Sigmoid colon (tissue), 7 donors: Measurements from ENCODE around the gene TCEANC2. TPM values are rescaled to one million over a fixed set of nuclear protein-coding genes. Genes with fewer than 3 reads are reported as not detected.
A peak's percentile ranks its signal among the peaks of the same experiment; 100 is the strongest.

Source experiments
- DNase-seq: peaks from one replicate; pipeline ENCODE4 v3.0.0-alpha.2; 2019
- H3K27ac ChIP-seq, 4 donors: fragments of 200-600 bp; sonication (generic); one replicate each; pipeline ENCODE4 v1.5.1; 2016 to 2019; ENCODE audit warnings: mild to moderate bottlenecking in 1 of 4
- H3K27me3 ChIP-seq, 3 donors: fragments of 200-600 bp; sonication (generic); one replicate each; pipeline ENCODE4 v1.5.1; 2019; ENCODE audit warnings: mild to moderate bottlenecking in 1 of 3
- H3K36me3 ChIP-seq, 4 donors: fragments of 200-600 bp; sonication (generic); one replicate each; pipeline ENCODE4 v1.5.1; 2016 to 2019
- H3K4me1 ChIP-seq, 4 donors: fragments of 200-600 bp; sonication (generic); one replicate each; pipeline ENCODE4 v1.5.1; 2017 to 2019
- H3K4me3 ChIP-seq, 4 donors: fragments of 200-600 bp; sonication (generic); one replicate each; pipeline ENCODE4 v1.5.1; 2017 to 2019; ENCODE audit warnings: mild to moderate bottlenecking in 2 of 4, moderate library complexity in 1 of 4
- H3K9me3 ChIP-seq, 4 donors: fragments of 200-600 bp in 3 of 4; sonication (generic) in 3 of 4; one replicate each; pipeline versions ENCODE4 v1.5.1 to v1.6.1; 2013 to 2019
- EP300 ChIP-seq, 4 donors: sonication (generic); formaldehyde crosslinking; IDR thresholded peaks; one replicate each; pipeline ENCODE4 v1.6.1; 2017; ENCODE audit warnings: antibody characterized with exemption in 4 of 4
- POLR2A ChIP-seq, 2 donors: fragments of 450-650 bp; IDR thresholded peaks; one replicate each; pipeline ENCODE4 v1.6.1; 2016; ENCODE audit warnings: antibody characterized with exemption in 2 of 2, mild to moderate bottlenecking in 2 of 2, moderate library complexity in 2 of 2
- POLR2AphosphoS5 ChIP-seq, 4 donors: sonication (generic); formaldehyde crosslinking; IDR thresholded peaks; one replicate each; pipeline ENCODE4 v1.6.1; 2017; ENCODE audit warnings: antibody characterized with exemption in 4 of 4
- WGBS, 2 donors: extraction: QIAGEN DNeasy Blood & Tissue Kit; methylation state at CpG; one replicate each; pipeline ENCODE4 v1.1.7; 2013; 5-methylcytosine and 5-hydroxymethylcytosine counted together
- intact Hi-C: fragments of 100-400 bp; cut with DNase I; formaldehyde crosslinking; loops from one replicate; pipeline ENCODE4 v1.15.1; 2023
- polyA plus RNA-seq, 3 donors: library from polyadenylated mRNA; stranded (reverse); fragments of 200-250 nt; gene quantifications; one replicate each; pipeline ENCODE4 v1.2.3, GENCODE V29; 2013
- total RNA-seq, 4 donors: library from RNA; depleted of rRNA; stranded (reverse); fragments of >200 nt; gene quantifications; one replicate each; pipeline ENCODE4 v1.1.0, GENCODE V29; 2016
- TF ChIP-seq, protein P1 (sequence below), 4 experiments: fragments of 450-650 bp in 3 of 4; fragments of 200-600 bp in 1 of 4; IDR thresholded peaks; one replicate each; pipeline ENCODE4 v1.5.1; 2016 to 2019; ENCODE audit warnings: antibody characterized with exemption in 4 of 4, mild to moderate bottlenecking in 3 of 4, moderate library complexity in 2 of 4
- donor health status: healthy with polysubstance abuse.
- donor health status: Bipolar disorder and iron deficiency.
- donor health status: healthy.

TCEANC2 gene
- total and polyA plus RNA-seq, 7 donors: 1.8 to 6.9 (median 6.1) TPM

DNA sequence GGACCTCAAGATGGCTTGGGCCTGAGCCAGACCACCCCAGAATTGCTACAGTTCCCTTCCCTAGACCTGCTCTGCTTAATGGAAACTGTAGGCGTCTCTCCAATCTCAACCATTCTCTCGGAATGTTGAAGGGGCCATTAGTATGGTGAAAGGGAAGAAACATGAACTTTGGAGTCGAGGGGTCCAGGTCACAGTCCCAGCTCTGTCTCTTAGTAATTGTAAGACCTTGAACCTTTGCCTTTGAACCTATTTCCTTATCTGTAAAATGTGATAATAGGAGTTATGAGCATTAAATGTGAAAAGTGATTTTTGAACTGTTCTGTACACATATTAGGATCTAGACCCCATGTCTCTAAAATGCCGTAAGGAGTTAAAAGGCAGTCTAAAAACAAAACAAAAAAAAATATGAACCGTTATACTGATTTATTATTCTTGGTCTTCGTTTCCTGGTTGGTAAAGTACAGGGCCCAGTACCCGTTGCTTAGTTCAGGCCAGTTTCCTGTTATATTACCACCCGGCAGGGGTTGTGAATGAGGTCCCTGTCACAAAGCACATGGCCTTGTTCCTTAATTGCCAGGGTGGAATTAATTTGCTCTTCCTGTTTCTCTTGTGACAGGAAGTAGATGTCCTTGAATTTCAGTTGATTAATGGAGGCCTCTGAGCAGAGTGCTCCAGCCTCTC, 42.3 kb downstream of the TCEANC2 start:
- H3K36me3 ChIP-seq: peaks cover 0 to 11% (median 3%) of the 10 kb centered on the region in 4 donors
- no peak for DNase-seq
- WGBS, 2 donors: 37 to 47% methylated on average over 8 of the region's 8 CpGs
- H3K4me3 ChIP-seq: no peak overlapping the region
- no peaks in the 10 kb centered on the region for H3K4me1 ChIP-seq
- intact Hi-C loops: no loop called here
- H3K27me3 ChIP-seq: no peaks in the 10 kb centered on the region
- H3K9me3 ChIP-seq: no peaks in the 10 kb centered on the region
- no peak for TF ChIP-seq POLR2AphosphoS5 (IDR thresholded peaks at IDR 0.05)
- TF ChIP-seq, protein P1, sequence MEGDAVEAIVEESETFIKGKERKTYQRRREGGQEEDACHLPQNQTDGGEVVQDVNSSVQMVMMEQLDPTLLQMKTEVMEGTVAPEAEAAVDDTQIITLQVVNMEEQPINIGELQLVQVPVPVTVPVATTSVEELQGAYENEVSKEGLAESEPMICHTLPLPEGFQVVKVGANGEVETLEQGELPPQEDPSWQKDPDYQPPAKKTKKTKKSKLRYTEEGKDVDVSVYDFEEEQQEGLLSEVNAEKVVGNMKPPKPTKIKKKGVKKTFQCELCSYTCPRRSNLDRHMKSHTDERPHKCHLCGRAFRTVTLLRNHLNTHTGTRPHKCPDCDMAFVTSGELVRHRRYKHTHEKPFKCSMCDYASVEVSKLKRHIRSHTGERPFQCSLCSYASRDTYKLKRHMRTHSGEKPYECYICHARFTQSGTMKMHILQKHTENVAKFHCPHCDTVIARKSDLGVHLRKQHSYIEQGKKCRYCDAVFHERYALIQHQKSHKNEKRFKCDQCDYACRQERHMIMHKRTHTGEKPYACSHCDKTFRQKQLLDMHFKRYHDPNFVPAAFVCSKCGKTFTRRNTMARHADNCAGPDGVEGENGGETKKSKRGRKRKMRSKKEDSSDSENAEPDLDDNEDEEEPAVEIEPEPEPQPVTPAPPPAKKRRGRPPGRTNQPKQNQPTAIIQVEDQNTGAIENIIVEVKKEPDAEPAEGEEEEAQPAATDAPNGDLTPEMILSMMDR (IDR thresholded peaks at IDR 0.05): no peak
- no peak for TF ChIP-seq EP300 (IDR thresholded peaks at IDR 0.05)
- no peak for TF ChIP-seq POLR2A (IDR thresholded peaks at IDR 0.05)
- peak overlapping the region in 1 of 4 donors; percentile 34 for H3K27ac ChIP-seq

DNA sequence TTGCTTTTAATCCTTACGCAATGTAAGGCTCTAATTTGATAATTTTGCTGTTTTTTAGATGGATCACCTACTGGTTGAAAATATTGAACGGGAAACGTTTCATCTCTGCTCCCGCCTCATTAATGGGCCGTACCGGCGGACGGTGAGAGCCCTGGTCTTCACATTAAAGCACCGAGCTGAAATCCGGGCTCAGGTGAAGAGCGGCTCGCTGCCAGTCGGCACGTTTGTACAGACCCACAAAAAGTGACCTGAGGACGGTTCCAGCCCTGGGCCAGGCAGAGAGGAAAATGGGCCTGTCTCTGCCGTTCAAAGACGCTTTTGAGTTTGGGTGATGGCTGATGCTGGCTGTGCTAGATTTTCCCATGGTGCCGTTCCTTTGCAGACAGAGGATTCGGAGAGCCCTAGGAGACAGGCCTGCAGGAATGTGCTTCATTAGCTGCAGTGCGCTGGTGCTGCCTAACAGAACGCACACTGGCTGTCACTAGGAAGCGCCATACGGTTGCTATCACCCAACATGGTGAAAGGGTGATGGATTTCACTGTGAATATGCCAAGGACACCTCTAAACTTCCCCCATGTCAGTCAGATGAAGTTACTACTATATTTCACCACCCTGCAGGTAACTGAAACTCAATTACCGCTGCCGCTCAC, 42.9 kb downstream of the TCEANC2 start:
- H3K36me3 ChIP-seq: peaks cover 0 to 11% (median 3%) of the 10 kb centered on the region in 4 donors
- H3K27ac ChIP-seq: no peak overlapping the region
- TF ChIP-seq, protein P1 (IDR thresholded peaks at IDR 0.05): no peak
- TF ChIP-seq EP300 (IDR thresholded peaks at IDR 0.05) (no peak), POLR2A (IDR thresholded peaks at IDR 0.05) (no peak), POLR2AphosphoS5 (IDR thresholded peaks at IDR 0.05) (no peak)
- H3K9me3 ChIP-seq: no peaks in the 10 kb centered on the region
- H3K27me3 ChIP-seq: no peaks in the 10 kb centered on the region
- no peak overlapping the region for H3K4me3 ChIP-seq
- H3K4me1 ChIP-seq: no peaks in the 10 kb centered on the region
- no peak for DNase-seq
- intact Hi-C loops: no loop called here
- 76 to 91% methylated on average over 25 of the region's 25 CpGs for WGBS, 2 donors

DNA sequence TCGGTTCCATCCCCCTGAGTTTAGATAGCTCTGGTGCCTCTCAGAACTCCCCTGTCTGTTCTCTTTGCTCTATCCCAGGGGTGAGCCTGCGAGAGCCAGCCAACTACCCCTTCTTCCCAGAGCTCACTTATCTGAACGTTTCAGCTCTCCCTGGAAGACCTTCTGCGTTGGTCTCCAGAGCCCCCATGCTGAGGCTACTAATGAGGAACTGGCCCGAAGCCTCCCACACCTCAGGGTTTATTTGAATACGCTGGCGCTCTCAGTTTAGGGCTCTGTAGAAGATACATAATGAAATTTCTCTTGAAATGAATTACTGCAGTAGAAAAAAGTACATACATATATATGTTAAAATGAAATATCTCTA, 43.5 kb downstream of the TCEANC2 start:
- intact Hi-C loops: no loop called here
- TF ChIP-seq, protein P1 (IDR thresholded peaks at IDR 0.05): no peak
- TF ChIP-seq EP300 (IDR thresholded peaks at IDR 0.05) (no peak), POLR2AphosphoS5 (IDR thresholded peaks at IDR 0.05) (no peak), POLR2A (IDR thresholded peaks at IDR 0.05) (no peak)
- DNase-seq: no peak
- Histone ChIP-seq H3K4me1 (no peaks in the 10 kb centered on the region), H3K27me3 (no peaks in the 10 kb centered on the region), H3K9me3 (no peaks in the 10 kb centered on the region), H3K36me3 (peaks cover 0 to 11% (median 3%) of the 10 kb centered on the region in 4 donors), H3K4me3 (no peak overlapping the region), H3K27ac (no peak overlapping the region)
- 75 to 89% methylated on average over 7 of the region's 7 CpGs for WGBS, 2 donors

DNA sequence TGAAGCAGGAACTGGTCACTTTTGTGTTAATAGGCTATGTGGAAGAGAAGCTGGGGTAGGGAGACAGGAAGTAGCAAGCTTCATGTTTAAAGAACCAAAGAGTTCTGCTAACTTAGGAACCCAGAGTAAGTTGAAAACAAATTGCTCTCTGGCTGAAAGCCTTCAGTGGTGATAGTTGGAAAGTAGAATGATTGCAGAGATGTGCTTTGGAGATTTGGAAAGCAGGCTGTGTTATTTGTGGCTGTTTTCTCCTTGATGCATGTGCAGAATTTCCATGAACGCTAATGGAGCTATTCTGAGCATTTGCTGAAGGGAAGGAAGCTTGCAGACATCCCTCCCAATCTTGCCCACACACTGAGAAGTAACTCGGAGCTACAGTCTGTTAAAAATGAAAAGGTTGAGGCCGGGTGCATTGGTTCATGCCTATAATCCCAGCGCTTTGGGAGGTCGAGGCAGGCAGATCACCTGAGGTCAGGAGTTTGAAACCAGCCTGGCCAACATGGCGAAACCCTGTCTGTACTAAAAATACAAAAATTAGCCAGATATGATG, 45.7 kb downstream of the TCEANC2 start:
- intact Hi-C loops: no loop called here

More for the DNA sequence above, 45.7 kb downstream of the TCEANC2 start:
- 78 to 90% methylated on average over 6 of the region's 6 CpGs for WGBS, 2 donors
- no peak for TF ChIP-seq EP300 (IDR thresholded peaks at IDR 0.05)
- TF ChIP-seq POLR2AphosphoS5 (IDR thresholded peaks at IDR 0.05): no peak
- no peak for TF ChIP-seq POLR2A (IDR thresholded peaks at IDR 0.05)
- TF ChIP-seq, protein P1 (IDR thresholded peaks at IDR 0.05): no peak
- Histone ChIP-seq H3K4me1 (no peaks in the 10 kb centered on the region), H3K4me3 (no peak overlapping the region), H3K9me3 (no peaks in the 10 kb centered on the region), H3K27ac (no peak overlapping the region), H3K36me3 (peaks cover 0 to 11% (median 3%) of the 10 kb centered on the region in 4 donors), H3K27me3 (no peaks in the 10 kb centered on the region)
- no peak for DNase-seq
